ENCODE results near the gene DENND2D.

DNA sequence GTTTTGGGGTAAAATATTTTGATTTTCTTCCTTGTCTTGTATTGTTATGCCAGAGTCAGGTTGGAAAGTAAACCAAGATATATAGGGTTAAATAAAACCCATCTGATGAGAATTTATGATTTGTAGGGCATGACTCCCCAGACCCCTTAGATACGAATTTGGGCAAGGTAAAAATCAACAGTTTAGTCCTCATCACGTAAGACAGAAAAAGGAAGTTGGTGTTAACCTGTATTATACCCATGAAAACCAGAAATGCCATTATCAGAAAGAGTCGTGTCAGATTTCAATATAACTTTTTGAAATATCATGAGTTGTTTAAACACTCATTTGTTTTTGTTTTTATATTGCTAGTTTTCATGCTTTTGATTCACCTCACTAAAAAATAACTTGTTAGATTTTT is 48.6 kb downstream of the DENND2D start:
- no peak for TF ChIP-seq CTCF (IDR thresholded peaks at IDR 0.05; ENCODE audit: low read length)
- TF ChIP-seq EZH2 (IDR thresholded peaks at IDR 0.05; ENCODE audit: borderline replicate concordance, low read length), result no peak

Data from OCI-LY1 (cell line).